OCI-LY3 (cell line): ENCODE results near the gene S100A5.

Experiments
- EZH2phosphoT487 ChIP-seq: fragments of 200-600 bp; shearing (Covaris generic); IDR thresholded peaks from 2 replicates; pipeline ENCODE4 v1.6.1; 2018; ENCODE audit warnings: antibody characterized with exemption, mixed run types, low read depth
- TF ChIP-seq, protein P1 (sequence below): fragments of 200-600, 300-600 bp; sonication (generic); IDR thresholded peaks from 2 replicates; pipeline ENCODE4 v1.5.1; 2014; ENCODE audit warnings: antibody characterized with exemption, low read length, low read depth

DNA sequence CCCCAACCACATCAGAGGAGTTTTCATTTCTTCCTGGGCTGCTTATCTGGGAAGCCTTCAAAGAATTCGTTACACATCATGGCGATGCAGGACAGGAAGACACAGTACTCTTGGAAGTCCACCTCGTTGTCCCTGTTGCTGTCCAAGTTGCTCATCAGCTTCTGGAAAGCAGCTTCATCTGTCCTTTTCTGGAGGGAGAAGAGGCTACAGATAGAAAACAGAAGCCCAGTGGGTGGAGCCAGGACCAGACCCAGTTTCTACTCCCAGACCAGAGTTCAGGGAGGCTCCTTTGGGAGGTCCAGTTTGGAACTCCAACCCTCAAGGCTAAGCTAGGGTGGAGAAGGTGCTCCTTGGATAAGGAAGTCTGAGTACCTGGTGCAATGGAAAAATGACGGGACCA is 3.0 kb upstream of the S100A5 start:
- TF ChIP-seq, protein P1, sequence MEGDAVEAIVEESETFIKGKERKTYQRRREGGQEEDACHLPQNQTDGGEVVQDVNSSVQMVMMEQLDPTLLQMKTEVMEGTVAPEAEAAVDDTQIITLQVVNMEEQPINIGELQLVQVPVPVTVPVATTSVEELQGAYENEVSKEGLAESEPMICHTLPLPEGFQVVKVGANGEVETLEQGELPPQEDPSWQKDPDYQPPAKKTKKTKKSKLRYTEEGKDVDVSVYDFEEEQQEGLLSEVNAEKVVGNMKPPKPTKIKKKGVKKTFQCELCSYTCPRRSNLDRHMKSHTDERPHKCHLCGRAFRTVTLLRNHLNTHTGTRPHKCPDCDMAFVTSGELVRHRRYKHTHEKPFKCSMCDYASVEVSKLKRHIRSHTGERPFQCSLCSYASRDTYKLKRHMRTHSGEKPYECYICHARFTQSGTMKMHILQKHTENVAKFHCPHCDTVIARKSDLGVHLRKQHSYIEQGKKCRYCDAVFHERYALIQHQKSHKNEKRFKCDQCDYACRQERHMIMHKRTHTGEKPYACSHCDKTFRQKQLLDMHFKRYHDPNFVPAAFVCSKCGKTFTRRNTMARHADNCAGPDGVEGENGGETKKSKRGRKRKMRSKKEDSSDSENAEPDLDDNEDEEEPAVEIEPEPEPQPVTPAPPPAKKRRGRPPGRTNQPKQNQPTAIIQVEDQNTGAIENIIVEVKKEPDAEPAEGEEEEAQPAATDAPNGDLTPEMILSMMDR = no peak
- no peak for TF ChIP-seq EZH2phosphoT487
